Measurements from ENCODE around the gene KLF3. TPM values are rescaled to one million over a fixed set of nuclear protein-coding genes. Genes with fewer than 3 reads are reported as not detected.

The KLF3 gene
- total and polyA plus RNA-seq, 2 of the 8 experiments (the other 6 are each of a cell fraction or from before 2014, with no cell fraction given): 8.0 to 14.9 TPM

GRCh38 chr4:38620527-38621027 is 43.4 kb upstream of the KLF3 start (continued):
- no peak for TF ChIP-seq KDM5A (IDR thresholded peaks at IDR 0.05; ENCODE audit: low read length)
- TF ChIP-seq GTF2F1 (IDR thresholded peaks at IDR 0.05; ENCODE audit: borderline replicate concordance, low read depth, low read length): no peak
- no peak for TF ChIP-seq HDAC6 (IDR thresholded peaks at IDR 0.05; ENCODE audit: low read depth, low read length)
- TF ChIP-seq YY1 (IDR thresholded peaks at IDR 0.05; ENCODE audit: low read depth, low read length): no peak
- TF ChIP-seq RNF2 (IDR thresholded peaks at IDR 0.05; ENCODE audit: borderline replicate concordance, low read depth, low read length, missing control alignments, poor library complexity, severe bottlenecking): no peak
- no peak for TF ChIP-seq KDM1A (IDR thresholded peaks at IDR 0.05; ENCODE audit: borderline replicate concordance, low read length)
- no peak for TF ChIP-seq SAP30 (IDR thresholded peaks at IDR 0.05; ENCODE audit: insufficient read depth, insufficient replicate concordance, low read length)
